ENCODE measurements around the gene ZNF143.
A peak's percentile ranks its signal among the peaks of the same experiment; 100 is the strongest.
"Not testable (repeated sequence)": the region's sequence is repeated elsewhere in the genome, so short reads cannot be mapped to it uniquely, and the experiment has no call there.

ZNF143 gene

GRCh38 chr11:9460322-9461062 lies at the start of gene ZNF143:
Gene ZNF143 (plus strand): TSS chr11:9461012. CDS start chr11:9471309, 10,297 bp downstream.
- DNase-seq = peak; percentile 98

GRCh38 chr11:9428706-9429105 lies 32.1 kb upstream of the ZNF143 start:
- no peak for DNase-seq

- DNase-seq = no peak
Measured at GRCh38 chr11:9438611-9439010, 22.2 kb upstream of the ZNF143 start.

- no peak for DNase-seq
Measured at GRCh38 chr11:9446230-9446629, 14.6 kb upstream of the ZNF143 start.

GRCh38 chr11:9448576-9449352 lies 12.0 kb upstream of the ZNF143 start:
- no peak for DNase-seq

GRCh38 chr11:9452023-9452422 lies 8.8 kb upstream of the ZNF143 start:
- not testable (repeated sequence) for DNase-seq

- no peak for DNase-seq
Measured at GRCh38 chr11:9455722-9456121, 5.1 kb upstream of the ZNF143 start.

GRCh38 chr11:9459667-9460321 lies 1.0 kb upstream of the ZNF143 start:
- peak; percentile 25 for DNase-seq

- peak; percentile 87 for DNase-seq
Measured at GRCh38 chr11:9461063-9461759, 399 bp downstream of the ZNF143 start.

GRCh38 chr11:9461760-9462134 lies 935 bp downstream of the ZNF143 start:
- peak; percentile 51 for DNase-seq

GRCh38 chr11:9462172-9462799 lies 1.5 kb downstream of the ZNF143 start:
- DNase-seq = no peak

- DNase-seq = no peak
Measured at GRCh38 chr11:9462806-9463537, 2.2 kb downstream of the ZNF143 start.

- DNase-seq = no peak
Measured at GRCh38 chr11:9470765-9471164, 10.0 kb downstream of the ZNF143 start.

- no peak for DNase-seq
Measured at GRCh38 chr11:9473408-9473807, 12.6 kb downstream of the ZNF143 start.

GRCh38 chr11:9479899-9480298 lies 19.1 kb downstream of the ZNF143 start:
- DNase-seq = no peak

- DNase-seq = no peak
Measured at GRCh38 chr11:9489080-9489765, 28.4 kb downstream of the ZNF143 start.

- DNase-seq = no peak
Measured at GRCh38 chr11:9490376-9490775, 29.6 kb downstream of the ZNF143 start.

GRCh38 chr11:9493492-9493891 lies 32.7 kb downstream of the ZNF143 start:
- no peak for DNase-seq

GRCh38 chr11:9494316-9494715 lies 33.5 kb downstream of the ZNF143 start:
- no peak for DNase-seq

GRCh38 chr11:9495803-9496514 lies 35.1 kb downstream of the ZNF143 start:
- no peak for DNase-seq
